Osteocyte (in vitro differentiated cells): Measurements from ENCODE around the gene RNF186. TPM values are rescaled to one million over a fixed set of nuclear protein-coding genes. Genes with fewer than 3 reads are reported as not detected.
"Not testable (repeated sequence)": the region's sequence is repeated elsewhere in the genome, so short reads cannot be mapped to it uniquely, and the experiment has no call there.

Experiments
- DNase-seq: peaks from one replicate; pipeline ENCODE4 v3.0.0; 2021; ENCODE audit warnings: mixed read lengths; ENCODE audit not compliant: unreplicated experiment; ENCODE audit errors: extremely low spot score
- H3K27ac Mint-ChIP-seq: one replicate; pipeline ENCODE4 v1.8.0; 2021; ENCODE audit warnings: mild to moderate bottlenecking, mixed read lengths; ENCODE audit not compliant: unreplicated experiment
- H3K27me3 Mint-ChIP-seq: one replicate; pipeline ENCODE4 v1.8.0; 2021; ENCODE audit warnings: mixed read lengths; ENCODE audit not compliant: unreplicated experiment
- H3K36me3 Mint-ChIP-seq: one replicate; pipeline ENCODE4 v1.8.0; 2021; ENCODE audit warnings: mixed read lengths; ENCODE audit not compliant: unreplicated experiment
- H3K4me1 Mint-ChIP-seq: one replicate; pipeline ENCODE4 v1.8.0; 2021; ENCODE audit warnings: mixed read lengths; ENCODE audit not compliant: unreplicated experiment
- H3K4me3 Mint-ChIP-seq: one replicate; pipeline ENCODE4 v1.8.0; 2021; ENCODE audit warnings: mild to moderate bottlenecking, moderate library complexity, mixed read lengths; ENCODE audit not compliant: unreplicated experiment
- H3K9me3 Mint-ChIP-seq: one replicate; pipeline ENCODE4 v1.8.0; 2021; ENCODE audit warnings: mixed read lengths; ENCODE audit not compliant: unreplicated experiment
- total RNA-seq: library from RNA; stranded (reverse); gene quantifications from 2 replicates; pipeline ENCODE4 v1.2.1, GENCODE V29; 2021
- TF ChIP-seq, protein P1 (sequence below): fragments of 200-600 bp; sonication (generic); IDR thresholded peaks from 2 replicates; pipeline ENCODE4 v1.5.0; 2021; ENCODE audit warnings: antibody characterized with exemption, mild to moderate bottlenecking, moderate library complexity

RNF186 gene
- total RNA-seq, 1 donor from 2014 or later: not detected

DNA sequence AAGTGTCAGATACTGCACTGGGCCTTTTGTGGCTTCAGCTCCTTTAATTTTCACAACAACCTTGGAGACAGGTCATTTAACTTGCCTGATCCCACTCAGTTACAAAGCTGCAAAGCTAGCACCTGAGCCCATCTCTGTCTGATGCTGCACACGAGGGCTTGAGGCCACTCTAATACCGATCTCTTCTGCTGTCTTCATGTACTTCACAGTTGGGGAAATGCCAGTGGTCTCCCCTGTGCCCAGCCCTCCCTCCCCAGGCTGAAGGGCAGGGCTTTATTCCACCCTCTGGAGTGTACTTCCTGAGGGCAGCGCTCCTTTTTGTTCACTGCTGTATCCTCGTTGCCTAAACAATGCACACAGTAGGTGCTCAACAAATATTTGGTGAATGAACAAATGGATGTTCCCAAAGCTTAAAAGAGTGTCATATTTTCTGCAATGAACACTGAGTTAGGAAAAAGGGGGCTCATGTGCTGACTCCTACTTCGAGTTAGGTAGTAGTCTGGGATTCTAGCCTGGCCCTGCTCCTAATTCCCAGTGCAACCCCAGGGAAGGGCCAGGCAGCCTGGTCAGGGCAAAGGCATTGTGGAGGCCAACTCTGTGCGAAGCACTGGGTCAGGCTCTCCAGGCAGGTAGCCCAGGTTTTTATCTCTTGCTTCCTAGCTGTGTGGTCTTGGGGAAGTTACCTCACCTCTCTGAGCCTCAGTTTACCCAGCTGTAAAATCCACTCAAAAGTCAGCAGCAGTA is 16.4 kb downstream of the RNF186 start:
- Mint-ChIP-seq H3K9me3 (no peaks in the 10 kb centered on the region), H3K27ac (peak overlapping the region; percentile 76), H3K4me3 (peak overlapping the region; percentile 69), H3K27me3 (no peaks in the 10 kb centered on the region), H3K4me1 (peaks cover 23% of the 10 kb centered on the region), H3K36me3 (no peaks in the 10 kb centered on the region)
- TF ChIP-seq, protein P1, sequence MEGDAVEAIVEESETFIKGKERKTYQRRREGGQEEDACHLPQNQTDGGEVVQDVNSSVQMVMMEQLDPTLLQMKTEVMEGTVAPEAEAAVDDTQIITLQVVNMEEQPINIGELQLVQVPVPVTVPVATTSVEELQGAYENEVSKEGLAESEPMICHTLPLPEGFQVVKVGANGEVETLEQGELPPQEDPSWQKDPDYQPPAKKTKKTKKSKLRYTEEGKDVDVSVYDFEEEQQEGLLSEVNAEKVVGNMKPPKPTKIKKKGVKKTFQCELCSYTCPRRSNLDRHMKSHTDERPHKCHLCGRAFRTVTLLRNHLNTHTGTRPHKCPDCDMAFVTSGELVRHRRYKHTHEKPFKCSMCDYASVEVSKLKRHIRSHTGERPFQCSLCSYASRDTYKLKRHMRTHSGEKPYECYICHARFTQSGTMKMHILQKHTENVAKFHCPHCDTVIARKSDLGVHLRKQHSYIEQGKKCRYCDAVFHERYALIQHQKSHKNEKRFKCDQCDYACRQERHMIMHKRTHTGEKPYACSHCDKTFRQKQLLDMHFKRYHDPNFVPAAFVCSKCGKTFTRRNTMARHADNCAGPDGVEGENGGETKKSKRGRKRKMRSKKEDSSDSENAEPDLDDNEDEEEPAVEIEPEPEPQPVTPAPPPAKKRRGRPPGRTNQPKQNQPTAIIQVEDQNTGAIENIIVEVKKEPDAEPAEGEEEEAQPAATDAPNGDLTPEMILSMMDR: no peak
- no peak for DNase-seq

DNA sequence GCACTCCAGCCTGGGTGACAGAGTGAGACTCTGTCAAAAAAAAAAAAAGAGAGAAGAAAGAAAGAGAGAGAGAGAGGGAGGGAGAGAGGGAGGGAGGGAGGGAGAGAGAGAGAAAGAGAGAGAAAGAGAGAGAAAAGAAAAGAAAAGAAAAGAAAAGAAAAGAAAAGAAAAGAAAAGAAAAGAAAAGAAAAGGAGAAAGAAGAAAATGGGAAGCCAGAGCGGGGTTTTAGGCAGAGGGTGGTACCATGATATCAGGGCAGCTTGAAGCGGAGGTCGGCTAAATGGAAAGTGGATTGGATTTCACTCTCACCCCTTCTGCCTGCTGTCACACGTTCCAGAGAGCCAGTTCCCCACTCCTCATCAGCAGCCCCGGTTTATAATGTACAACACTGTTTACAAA is 17.3 kb downstream of the RNF186 start:
- Mint-ChIP-seq H3K27me3 (no peaks in the 10 kb centered on the region), H3K4me1 (peaks cover 28% of the 10 kb centered on the region), H3K9me3 (no peaks in the 10 kb centered on the region), H3K36me3 (peaks cover 3% of the 10 kb centered on the region), H3K27ac (peak overlapping the region; percentile 20), H3K4me3 (no peak overlapping the region)
- DNase-seq: no peak
- TF ChIP-seq, protein P1: no peak

DNA sequence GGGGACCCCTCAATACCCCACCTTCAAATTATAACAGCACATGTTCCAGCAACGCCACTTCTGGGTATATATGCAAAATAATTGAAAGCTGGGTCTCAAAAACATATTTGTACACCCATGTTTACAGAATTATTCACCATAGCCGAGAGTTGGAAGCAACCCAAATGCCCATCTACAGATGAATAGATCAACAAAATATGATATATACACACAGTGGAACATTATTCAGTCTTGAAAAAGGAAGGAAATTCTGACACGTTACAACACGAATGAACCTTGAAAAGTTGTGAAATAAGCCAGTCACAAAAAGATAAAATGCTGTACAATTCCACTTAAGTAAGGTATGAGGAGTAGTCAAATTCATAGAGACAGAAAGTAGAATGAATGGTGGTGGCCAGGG is 20.5 kb downstream of the RNF186 start:
- no peak for DNase-seq
- H3K4me3 Mint-ChIP-seq: no peak overlapping the region
- peaks cover 31% of the 10 kb centered on the region for H3K4me1 Mint-ChIP-seq
- TF ChIP-seq, protein P1: no peak
- H3K36me3 Mint-ChIP-seq: peaks cover 3% of the 10 kb centered on the region
- H3K9me3 Mint-ChIP-seq: no peaks in the 10 kb centered on the region
- H3K27ac Mint-ChIP-seq: no peak overlapping the region
- no peaks in the 10 kb centered on the region for H3K27me3 Mint-ChIP-seq

DNA sequence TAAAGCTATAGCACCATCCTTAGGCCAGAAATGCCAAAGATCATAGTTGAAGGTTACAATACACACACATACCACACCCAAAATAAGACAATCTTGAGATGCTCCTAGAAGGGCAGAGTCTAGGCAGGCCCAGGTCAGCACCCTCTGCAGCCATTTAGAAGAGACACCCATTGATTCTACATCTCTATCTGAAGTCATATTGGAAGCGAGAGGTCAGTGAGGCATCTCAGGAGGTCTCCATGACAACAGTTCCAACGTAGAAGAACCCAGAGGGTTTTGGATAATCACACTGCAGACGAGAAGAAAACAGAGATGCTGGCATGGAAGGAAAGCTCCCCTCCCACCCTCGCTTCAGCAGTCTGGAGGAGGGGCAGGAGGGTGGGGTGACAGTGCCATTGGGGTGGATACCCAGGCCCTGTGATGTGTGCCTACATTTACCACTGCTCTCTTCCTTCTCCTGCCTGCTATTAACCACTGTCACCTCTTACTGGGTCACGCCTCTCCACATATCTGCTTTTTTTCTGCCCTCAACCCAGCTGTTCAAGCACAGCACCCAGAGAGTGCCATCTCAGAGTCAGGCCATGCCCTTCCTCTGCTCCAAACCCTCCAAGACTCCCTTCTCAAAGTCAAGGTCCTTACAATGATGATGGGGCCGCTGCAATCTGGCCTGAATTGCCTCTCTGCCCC is 21.6 kb downstream of the RNF186 start:
- TF ChIP-seq, protein P1: no peak
- Mint-ChIP-seq H3K4me1 (peaks cover 22% of the 10 kb centered on the region), H3K36me3 (peaks cover 3% of the 10 kb centered on the region), H3K4me3 (no peak overlapping the region), H3K9me3 (no peaks in the 10 kb centered on the region), H3K27ac (no peak overlapping the region), H3K27me3 (no peaks in the 10 kb centered on the region)
- no peak for DNase-seq

DNA sequence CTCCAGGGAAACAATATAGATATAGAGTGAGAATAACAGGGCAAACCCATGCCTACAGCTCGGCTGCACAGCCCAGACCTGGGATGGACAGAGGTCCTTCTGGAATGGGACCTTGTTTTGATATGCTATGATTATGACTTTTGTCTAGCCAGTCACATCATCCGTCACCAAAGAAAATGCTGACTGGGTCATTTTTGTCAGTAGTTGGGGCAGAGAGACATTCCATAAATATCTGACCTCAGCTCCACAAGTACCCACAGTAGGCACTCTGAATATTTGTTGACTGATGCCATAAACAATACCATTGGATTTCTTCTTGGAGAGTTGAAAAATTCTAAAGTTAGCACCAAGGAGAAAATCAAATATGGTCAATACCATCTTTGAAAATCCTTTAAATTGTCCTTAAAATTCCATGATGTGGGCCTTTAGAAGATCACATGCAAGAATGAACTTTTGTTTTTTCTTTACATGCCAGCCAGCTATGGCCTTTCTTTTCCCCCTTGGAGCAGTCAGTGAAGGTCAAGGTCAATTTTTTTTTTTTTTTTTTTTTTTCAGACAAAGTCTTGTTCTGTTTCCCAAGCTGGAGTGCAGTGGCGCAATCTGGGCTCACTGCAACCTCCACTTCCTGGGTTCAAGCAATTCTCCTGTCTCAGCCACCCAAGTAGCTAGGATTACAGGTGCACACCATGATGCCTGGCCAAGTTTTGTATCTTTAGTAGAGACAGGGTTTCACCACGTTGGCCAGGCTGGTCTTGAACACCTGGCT is 22.7 kb downstream of the RNF186 start:
- Mint-ChIP-seq H3K4me3 (no peak overlapping the region), H3K27ac (peak overlapping the region; percentile 2), H3K4me1 (peaks cover 18% of the 10 kb centered on the region), H3K36me3 (peaks cover 3% of the 10 kb centered on the region), H3K27me3 (no peaks in the 10 kb centered on the region), H3K9me3 (no peaks in the 10 kb centered on the region)
- no peak for DNase-seq
- TF ChIP-seq, protein P1: no peak

DNA sequence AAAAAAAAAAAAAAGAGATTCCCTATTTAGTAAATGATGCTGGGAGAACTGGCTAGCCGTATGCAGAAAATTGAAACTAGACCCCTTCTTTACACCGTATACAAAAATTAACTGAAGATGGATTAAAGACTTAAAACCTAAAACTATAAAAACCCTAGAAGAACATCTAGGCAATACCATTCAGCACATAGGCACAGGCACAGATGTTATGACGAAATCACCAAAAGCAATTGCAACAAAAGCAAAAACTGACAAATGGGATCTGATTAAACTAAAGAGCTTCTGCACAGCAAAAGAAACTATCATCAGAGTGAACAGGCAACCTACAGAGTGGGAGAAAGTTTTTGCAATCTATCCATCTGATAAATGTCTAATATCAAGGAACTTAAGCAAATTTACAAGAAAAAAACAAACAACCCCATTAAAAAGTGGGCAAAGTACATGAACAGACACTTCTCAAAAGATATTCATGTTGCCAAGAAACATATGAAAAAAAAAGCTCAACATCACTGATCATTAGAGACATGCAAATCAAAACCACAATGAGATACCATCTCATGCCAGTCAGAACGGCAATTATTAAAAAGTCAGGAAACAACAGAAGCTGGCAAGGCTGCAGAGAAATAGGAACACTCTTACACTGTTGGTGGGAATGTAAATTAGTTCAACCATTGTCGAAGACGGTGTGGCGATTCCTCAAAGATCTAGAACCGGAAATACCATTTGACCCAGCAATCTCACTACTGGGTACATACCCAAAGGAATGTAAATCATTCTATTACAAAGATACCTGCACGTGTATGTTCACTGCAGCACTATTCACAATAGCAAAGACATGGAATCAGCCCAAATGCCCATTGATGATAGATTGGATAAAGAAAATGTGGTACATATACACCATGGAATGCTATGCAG is 24.8 kb downstream of the RNF186 start:
- peaks cover 17% of the 10 kb centered on the region for H3K4me1 Mint-ChIP-seq
- DNase-seq, H3K36me3 Mint-ChIP-seq, H3K27me3 Mint-ChIP-seq, H3K4me3 Mint-ChIP-seq, H3K27ac Mint-ChIP-seq, H3K9me3 Mint-ChIP-seq: not testable (repeated sequence)
